ENCODE results near the gene DPH5. TPM values are rescaled to one million over a fixed set of nuclear protein-coding genes. Genes with fewer than 3 reads are reported as not detected.

The DPH5 gene
- total and polyA plus RNA-seq, 2 donors (not counting 1 experiment from before 2014, with no cell fraction given), result 33.0 to 42.5 TPM

- Histone ChIP-seq H3K27ac (ENCODE audit: low read length in 2 of 2) (peak overlapping the region in 1 of 2 donors; percentile 50), H3K4me2 (replicated peaks; ENCODE audit: low read depth, low read length, poor library complexity, severe bottlenecking) (no peak overlapping the region), H3K27me3 (replicated peaks in 1 of 4; ENCODE audit: control extremely low read depth in 1 of 4, control insufficient read depth in 3 of 4, insufficient read depth in 4 of 4, low read length in 3 of 4) (no peaks in the 10 kb centered on the region), H3K9ac (ENCODE audit: low read length) (no peak overlapping the region), H4K20me1 (ENCODE audit: control insufficient read depth, insufficient read depth, low read length, poor library complexity, severe bottlenecking) (no peaks in the 10 kb centered on the region), H3K79me2 (ENCODE audit: control insufficient read depth, insufficient read depth, low read length) (no peaks in the 10 kb centered on the region), H3K4me1 (ENCODE audit: control insufficient read depth in 2 of 2, insufficient read depth in 2 of 2, low read length in 2 of 2) (peaks cover 33% of the 10 kb centered on the region in 2 donors), H3K36me3 (replicated peaks in 1 of 2; ENCODE audit: control extremely low read depth in 1 of 2, control insufficient read depth in 1 of 2, extremely low read depth in 1 of 2, insufficient read depth in 2 of 2, low read length in 1 of 2) (peaks cover 2 to 4% of the 10 kb centered on the region in 2 experiments), H3K9me3 (ENCODE audit: control extremely low read depth in 1 of 3, control insufficient read depth in 2 of 3, insufficient read depth in 1 of 3, low read length in 2 of 3) (peaks cover 0 to 8% (median 7%) of the 10 kb centered on the region in 3 donors), H3K4me3 (ENCODE audit: control extremely low read depth in 1 of 5, extremely low read depth in 1 of 5, insufficient read depth in 1 of 5, low read depth in 2 of 5, low read length in 4 of 5) (no peak overlapping the region), H2AFZ (ENCODE audit: insufficient read depth, low read depth, low read length, poor library complexity, severe bottlenecking) (no peak overlapping the region)
- no peak for DNase-seq
- ChIA-PET POLR2A (no interaction called here), CTCF (no interaction called here)
- H3K4me1 Mint-ChIP-seq, result peaks cover 49% of the 10 kb centered on the region
- TF ChIP-seq EZH2 (IDR thresholded peaks at IDR 0.05; ENCODE audit: borderline replicate concordance, insufficient read depth, low read depth, low read length, poor library complexity, severe bottlenecking) (no peak), CTCF (IDR thresholded peaks at IDR 0.05) (no peak)
- no peak overlapping the region for H3K4me3 Mint-ChIP-seq
- 100% methylated on average over 1 of the region's 4 CpGs for WGBS (ENCODE audit: insufficient coverage)
- intact Hi-C loops (cut with micrococcal nuclease), result no loop called here
- H3K9me3 Mint-ChIP-seq (ENCODE audit: insufficient read depth), result peaks cover 3% of the 10 kb centered on the region
- H3K27ac Mint-ChIP-seq, result no peak overlapping the region
- H3K27me3 Mint-ChIP-seq, result no peaks in the 10 kb centered on the region
- no peak for ATAC-seq (ENCODE audit: low read depth)
These were observed 73.4 kb downstream of the DPH5 start for GRCh38 chr1:100952104-100952745.

- Mint-ChIP-seq H3K27ac (peak overlapping the region; percentile 65), H3K4me1 (peaks cover 59% of the 10 kb centered on the region), H3K27me3 (no peaks in the 10 kb centered on the region), H3K4me3 (peak overlapping the region; percentile 67), H3K9me3 (ENCODE audit: insufficient read depth) (peaks cover 3% of the 10 kb centered on the region)
- H4K20me1 ChIP-seq (ENCODE audit: control insufficient read depth, insufficient read depth, low read length, poor library complexity, severe bottlenecking), result no peaks in the 10 kb centered on the region
- WGBS (ENCODE audit: insufficient coverage), result 62% methylated on average over 4 of the region's 4 CpGs
- ChIA-PET POLR2A (interaction anchor here (1.4 kb wide), 1 partner anchor 359 kb away, joined by 3 read pairs; no protein-coding TSS in a partner anchor), CTCF (interaction anchor here (1.4 to 3.0 kb wide), 3 partner anchors 11 to 337 kb away, joined by 3 to 17 read pairs (median 9); no protein-coding TSS in a partner anchor)
- peaks cover 2 to 8% (median 7%) of the 10 kb centered on the region in 3 donors for H3K9me3 ChIP-seq (ENCODE audit: control extremely low read depth in 1 of 3, control insufficient read depth in 2 of 3, insufficient read depth in 1 of 3, low read length in 2 of 3)
- H3K4me3 ChIP-seq (ENCODE audit: control extremely low read depth in 1 of 5, extremely low read depth in 1 of 5, insufficient read depth in 1 of 5, low read depth in 2 of 5, low read length in 4 of 5), result no peak overlapping the region
- ATAC-seq (ENCODE audit: low read depth), result no peak
- H3K4me1 ChIP-seq (ENCODE audit: control insufficient read depth in 2 of 2, insufficient read depth in 2 of 2, low read length in 2 of 2), result peaks cover 33% of the 10 kb centered on the region in 2 donors
- H3K27me3 ChIP-seq (replicated peaks in 1 of 4; ENCODE audit: control extremely low read depth in 1 of 4, control insufficient read depth in 3 of 4, insufficient read depth in 4 of 4, low read length in 3 of 4), result no peaks in the 10 kb centered on the region
- no peak overlapping the region for H2AFZ ChIP-seq (ENCODE audit: insufficient read depth, low read depth, low read length, poor library complexity, severe bottlenecking)
- no peak for DNase-seq
- no peak for TF ChIP-seq EZH2 (IDR thresholded peaks at IDR 0.05; ENCODE audit: borderline replicate concordance, insufficient read depth, low read depth, low read length, poor library complexity, severe bottlenecking)
- no peak for TF ChIP-seq CTCF (IDR thresholded peaks at IDR 0.05)
- H3K9ac ChIP-seq (ENCODE audit: low read length), result peak overlapping the region; percentile 8
- peaks cover 2 to 4% of the 10 kb centered on the region in 2 experiments for H3K36me3 ChIP-seq (replicated peaks in 1 of 2; ENCODE audit: control extremely low read depth in 1 of 2, control insufficient read depth in 1 of 2, extremely low read depth in 1 of 2, insufficient read depth in 2 of 2, low read length in 1 of 2)
- H3K79me2 ChIP-seq (ENCODE audit: control insufficient read depth, insufficient read depth, low read length), result no peaks in the 10 kb centered on the region
- H3K27ac ChIP-seq (ENCODE audit: low read length in 2 of 2), result peak overlapping the region; percentile 34 to 50
- H3K4me2 ChIP-seq (replicated peaks; ENCODE audit: low read depth, low read length, poor library complexity, severe bottlenecking), result peak overlapping the region; percentile 36
- intact Hi-C loops (cut with micrococcal nuclease), result no loop called here
These were observed 74.8 kb downstream of the DPH5 start for GRCh38 chr1:100950781-100951180.
